Activated CD4-positive, alpha-beta T cell treated with anti-CD3 and anti-CD28 coated beads, Interleukin-2, amount 10 ng/mL, durations not matched to agents 7 days and 5 days (primary cell): ENCODE data around the gene SMIM24. TPM values are rescaled to one million over a fixed set of nuclear protein-coding genes. Genes with fewer than 3 reads are reported as not detected.

Experiments
- CTCF ChIA-PET: fragments of 350-600 bp; sonication (Branson Sonifier 250); formaldehyde crosslinking; loops from one replicate; lab custom pipeline; 2021; ENCODE audit warnings: antibody characterized with exemption; lab: Charles Lee
- POLR2A ChIA-PET: fragments of 350-600 bp; sonication (Branson Sonifier 250); formaldehyde crosslinking; loops from one replicate; lab custom pipeline; 2021; ENCODE audit warnings: antibody characterized with exemption; lab: Charles Lee
- DNase-seq: peaks from one replicate; pipeline ENCODE4 v3.0.0-alpha.2; 2020
- H3K27ac Mint-ChIP-seq: one replicate; pipeline ENCODE4 v1.8.0; 2021; ENCODE audit warnings: mild to moderate bottlenecking, moderate library complexity, mixed read lengths
- H3K27me3 Mint-ChIP-seq: one replicate; pipeline ENCODE4 v1.8.0; 2021; ENCODE audit warnings: mixed read lengths
- H3K36me3 Mint-ChIP-seq: one replicate; pipeline ENCODE4 v1.8.0; 2021; ENCODE audit warnings: low read depth, mixed read lengths
- H3K4me1 Mint-ChIP-seq: one replicate; pipeline ENCODE4 v1.8.0; 2021; ENCODE audit warnings: mixed read lengths
- H3K4me3 Mint-ChIP-seq: one replicate; pipeline ENCODE4 v1.8.0; 2021; ENCODE audit warnings: mild to moderate bottlenecking, moderate library complexity, mixed read lengths
- H3K9me3 Mint-ChIP-seq: one replicate; pipeline ENCODE4 v1.8.0; 2021; ENCODE audit warnings: mixed read lengths
- total RNA-seq, 2 experiments: library from RNA; stranded (reverse); gene quantifications; one replicate each; pipeline ENCODE4 v1.2.3, GENCODE V29; 2021

Gene SMIM24
- total RNA-seq, 2 experiments from 2014 or later = 0.27 to 0.33 TPM

GRCh38 chr19:3483226-3483628 is 2.9 kb upstream of the SMIM24 start, which contains the start of gene SMIM44:
TSS of gene SMIM44 (minus strand) at chr19:3483441. CDS start at chr19:3483403, 38 bp downstream.
- Mint-ChIP-seq H3K4me3 (no peak within 1 kb of the TSS), H3K27me3 (peaks cover 1% of the 10 kb centered on the region), H3K9me3 (no peaks in the 10 kb centered on the region), H3K36me3 (peaks cover 2% of the 10 kb centered on the region), H3K4me1 (peaks cover 10% of the 10 kb centered on the region), H3K27ac (no peak within 1 kb of the TSS)
- CTCF ChIA-PET = interaction anchor here (0.6 to 2.0 kb wide), 4 partner anchors 10 to 397 kb away, joined by 3 to 5 read pairs (median 4); no protein-coding TSS in a partner anchor
- POLR2A ChIA-PET = no interaction called here
- no peak for DNase-seq

- H3K27ac Mint-ChIP-seq = no peak overlapping the region
- ChIA-PET POLR2A (no interaction called here), CTCF (interaction anchor here (0.6 to 2.0 kb wide), 3 partner anchors 10 to 397 kb away, joined by 3 to 5 read pairs (median 4); no protein-coding TSS in a partner anchor)
- H3K9me3 Mint-ChIP-seq = no peaks in the 10 kb centered on the region
- no peak overlapping the region for H3K4me3 Mint-ChIP-seq
- DNase-seq = no peak
- H3K4me1 Mint-ChIP-seq = peaks cover 13% of the 10 kb centered on the region
- H3K27me3 Mint-ChIP-seq = peaks cover 5% of the 10 kb centered on the region
- peaks cover 2% of the 10 kb centered on the region for H3K36me3 Mint-ChIP-seq
These were observed 2.3 kb upstream of the SMIM24 start for GRCh38 chr19:3482507-3483225.

- DNase-seq = no peak
- H3K27ac Mint-ChIP-seq = no peak overlapping the region
- ChIA-PET POLR2A (no interaction called here), CTCF (interaction anchor here (1.3 kb wide), 1 partner anchor 177 kb away, joined by 3 read pairs; no protein-coding TSS in a partner anchor)
- peaks cover 13% of the 10 kb centered on the region for H3K4me1 Mint-ChIP-seq
- no peak overlapping the region for H3K4me3 Mint-ChIP-seq
- peaks cover 5% of the 10 kb centered on the region for H3K27me3 Mint-ChIP-seq
- H3K9me3 Mint-ChIP-seq = no peaks in the 10 kb centered on the region
- H3K36me3 Mint-ChIP-seq = no peaks in the 10 kb centered on the region
These were observed 1.1 kb upstream of the SMIM24 start for GRCh38 chr19:3481241-3482090.

DNA sequence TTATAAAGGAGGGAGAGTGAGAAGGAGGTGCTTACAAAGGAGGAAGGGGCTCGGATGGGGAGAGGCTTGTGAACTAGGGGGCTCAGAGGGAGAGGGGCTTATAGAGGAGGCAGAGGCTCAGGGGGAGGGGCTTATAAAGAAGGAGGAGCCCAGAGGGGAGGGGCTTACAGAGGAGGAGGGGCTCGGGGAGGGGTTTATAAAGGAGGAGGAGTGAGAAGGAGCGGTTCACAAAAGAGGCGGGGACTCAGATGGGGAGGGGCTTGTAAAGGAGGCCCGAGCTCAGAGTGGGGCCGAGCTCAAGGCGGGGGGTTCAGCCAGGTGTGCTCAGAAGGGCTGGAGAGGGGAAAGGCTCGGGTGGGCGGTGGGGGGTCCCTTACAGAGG is 500 bp downstream of the SMIM24 start:
- Mint-ChIP-seq H3K36me3 (no peaks in the 10 kb centered on the region), H3K27me3 (peaks cover 5% of the 10 kb centered on the region), H3K27ac (peak overlapping the region; percentile 36), H3K9me3 (no peaks in the 10 kb centered on the region), H3K4me1 (peaks cover 13% of the 10 kb centered on the region), H3K4me3 (no peak overlapping the region)
- DNase-seq = peak; percentile 53
- CTCF ChIA-PET = interaction anchor here (0.7 to 1.3 kb wide), 4 partner anchors 9 to 23 kb away, joined by 3 to 5 read pairs (median 3); no protein-coding TSS in a partner anchor
- POLR2A ChIA-PET = no interaction called here

DNA sequence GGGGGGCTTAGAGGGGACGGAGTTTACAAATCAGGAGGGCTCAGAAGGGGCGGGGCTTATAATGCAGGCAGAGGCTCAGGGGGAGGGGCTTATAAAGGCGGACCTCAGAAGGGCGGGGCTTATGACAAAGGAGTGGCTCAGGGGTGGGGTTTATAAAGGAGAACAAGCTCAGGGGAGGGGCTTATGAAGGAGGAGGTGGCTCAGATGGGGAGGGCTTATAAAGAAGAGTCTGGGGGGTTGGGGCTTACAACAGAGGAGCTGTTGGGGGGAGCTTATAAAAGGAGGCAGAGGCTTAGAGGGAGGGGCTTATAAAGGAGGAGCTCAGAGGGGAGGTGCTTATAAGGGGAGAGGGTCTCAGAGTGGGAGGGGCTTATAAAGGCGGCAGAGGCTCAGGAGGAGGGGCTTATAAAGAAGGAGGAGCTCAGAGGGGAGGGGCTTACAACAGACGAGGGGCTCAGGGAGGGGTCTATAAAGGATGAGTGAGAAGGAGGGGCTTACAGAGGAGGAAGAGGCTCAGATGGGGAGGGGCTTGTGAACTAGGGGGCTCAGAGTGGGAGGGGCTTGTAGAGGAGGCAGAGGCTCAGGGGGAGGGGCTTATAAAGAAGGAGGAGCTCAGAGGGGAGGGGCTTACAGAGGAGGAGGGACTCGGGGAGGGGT is 1.0 kb downstream of the SMIM24 start:
- ChIA-PET POLR2A (no interaction called here), CTCF (interaction anchor here (0.6 to 1.3 kb wide), 8 partner anchors 9 to 259 kb away, joined by 3 to 5 read pairs (median 4); no protein-coding TSS in a partner anchor)
- Mint-ChIP-seq H3K27ac (no peak overlapping the region), H3K4me1 (peaks cover 13% of the 10 kb centered on the region), H3K36me3 (no peaks in the 10 kb centered on the region), H3K9me3 (no peaks in the 10 kb centered on the region), H3K4me3 (no peak overlapping the region), H3K27me3 (peaks cover 5% of the 10 kb centered on the region)
- DNase-seq = peak; percentile 62

- Mint-ChIP-seq H3K27me3 (peaks cover 5% of the 10 kb centered on the region), H3K4me1 (peaks cover 13% of the 10 kb centered on the region), H3K27ac (peak overlapping the region; percentile 41), H3K4me3 (peak overlapping the region; percentile 45), H3K36me3 (no peaks in the 10 kb centered on the region), H3K9me3 (no peaks in the 10 kb centered on the region)
- ChIA-PET CTCF (interaction anchor here (0.6 to 1.3 kb wide), 5 partner anchors 24 to 260 kb away, joined by 3 to 5 read pairs (median 4); no protein-coding TSS in a partner anchor), POLR2A (no interaction called here)
- DNase-seq = peak; percentile 30
These were observed 1.7 kb downstream of the SMIM24 start for GRCh38 chr19:3478409-3479176.

- H3K4me3 Mint-ChIP-seq = no peak overlapping the region
- peaks cover 13% of the 10 kb centered on the region for H3K4me1 Mint-ChIP-seq
- H3K36me3 Mint-ChIP-seq = no peaks in the 10 kb centered on the region
- H3K27ac Mint-ChIP-seq = no peak overlapping the region
- DNase-seq = no peak
- H3K27me3 Mint-ChIP-seq = peaks cover 5% of the 10 kb centered on the region
- POLR2A ChIA-PET = no interaction called here
- H3K9me3 Mint-ChIP-seq = no peaks in the 10 kb centered on the region
- CTCF ChIA-PET = no interaction called here
These were observed 2.4 kb downstream of the SMIM24 start for GRCh38 chr19:3477951-3478350.

GRCh38 chr19:3477506-3477905 is 2.8 kb downstream of the SMIM24 start:
- no peak overlapping the region for H3K27ac Mint-ChIP-seq
- no peaks in the 10 kb centered on the region for H3K36me3 Mint-ChIP-seq
- H3K4me1 Mint-ChIP-seq = peaks cover 13% of the 10 kb centered on the region
- no peak overlapping the region for H3K4me3 Mint-ChIP-seq
- DNase-seq = no peak
- ChIA-PET POLR2A (no interaction called here), CTCF (no interaction called here)
- no peaks in the 10 kb centered on the region for H3K9me3 Mint-ChIP-seq
- peaks cover 5% of the 10 kb centered on the region for H3K27me3 Mint-ChIP-seq

DNA sequence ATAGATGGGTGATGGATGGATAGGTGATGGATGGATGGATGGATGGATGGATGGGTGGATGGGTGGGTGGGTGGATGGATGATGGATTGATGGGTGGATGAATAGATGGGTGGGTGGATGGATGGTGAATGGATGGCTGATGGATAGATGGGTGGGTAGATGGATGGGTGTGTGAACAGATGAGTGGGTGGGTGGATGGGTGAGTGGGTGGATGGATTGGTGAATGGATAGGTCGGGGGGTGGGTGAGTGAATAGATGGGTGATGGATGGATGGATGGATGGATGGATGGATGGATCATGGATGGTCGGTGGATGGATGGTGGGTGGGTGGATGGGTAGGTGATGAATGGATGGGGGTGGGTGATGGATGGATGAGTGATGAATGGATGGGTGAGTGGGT is 3.5 kb downstream of the SMIM24 start:
- H3K36me3 Mint-ChIP-seq = no peaks in the 10 kb centered on the region
- H3K27ac Mint-ChIP-seq = no peak overlapping the region
- no peaks in the 10 kb centered on the region for H3K9me3 Mint-ChIP-seq
- ChIA-PET POLR2A (no interaction called here), CTCF (interaction anchor here (1.0 kb wide), 1 partner anchor 8 kb away, joined by 4 read pairs; no protein-coding TSS in a partner anchor)
- DNase-seq = no peak
- peaks cover 13% of the 10 kb centered on the region for H3K4me1 Mint-ChIP-seq
- H3K4me3 Mint-ChIP-seq = no peak overlapping the region
- H3K27me3 Mint-ChIP-seq = peaks cover 5% of the 10 kb centered on the region

DNA sequence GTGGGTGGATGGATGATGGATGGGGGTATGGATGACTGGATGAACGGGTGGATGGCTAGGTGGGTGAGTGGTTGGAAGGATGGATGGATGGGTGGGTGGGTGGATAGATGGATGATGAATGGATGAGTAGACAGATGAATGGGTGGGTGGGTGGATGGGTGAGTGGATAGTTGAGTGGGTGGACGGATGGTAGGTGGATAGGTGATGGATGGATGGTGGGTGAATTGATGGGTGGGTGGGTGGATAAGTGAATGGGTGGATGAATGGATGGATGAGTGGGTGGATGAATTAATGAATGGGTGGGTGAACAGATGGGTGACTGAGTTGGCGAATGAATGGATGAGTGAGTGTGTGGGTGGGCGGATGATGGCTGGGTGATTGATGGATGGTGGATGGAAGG is 4.9 kb downstream of the SMIM24 start:
- no peaks in the 10 kb centered on the region for H3K9me3 Mint-ChIP-seq
- peaks cover 13% of the 10 kb centered on the region for H3K4me1 Mint-ChIP-seq
- no peak overlapping the region for H3K4me3 Mint-ChIP-seq
- CTCF ChIA-PET = no interaction called here
- DNase-seq = no peak
- peaks cover 5% of the 10 kb centered on the region for H3K27me3 Mint-ChIP-seq
- H3K27ac Mint-ChIP-seq = no peak overlapping the region
- POLR2A ChIA-PET = no interaction called here
- H3K36me3 Mint-ChIP-seq = no peaks in the 10 kb centered on the region

DNA sequence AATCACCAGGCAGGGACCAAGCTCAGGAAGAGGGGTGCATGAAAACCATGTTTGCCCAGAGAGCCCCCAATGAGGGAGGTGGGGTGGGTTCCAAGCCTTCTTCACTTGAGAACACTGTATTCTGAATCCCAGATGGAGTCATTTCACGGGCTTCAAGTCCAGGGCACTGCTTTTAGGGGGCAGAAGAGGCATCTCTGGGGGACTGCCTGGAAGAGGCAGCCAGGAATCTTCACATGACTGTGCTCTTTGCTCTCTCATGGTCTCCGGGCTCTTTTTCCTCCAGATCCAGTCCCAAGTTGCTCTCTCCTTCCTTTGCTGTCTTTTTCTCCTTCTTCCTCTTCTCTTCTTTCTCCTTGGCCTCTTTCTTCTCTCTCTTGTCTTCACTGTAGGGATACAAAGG is 5.7 kb downstream of the SMIM24 start:
- ChIA-PET CTCF (interaction anchor here (0.6 kb wide), 1 partner anchor 10 kb away, joined by 3 read pairs; no protein-coding TSS in a partner anchor), POLR2A (no interaction called here)
- Mint-ChIP-seq H3K36me3 (no peaks in the 10 kb centered on the region), H3K9me3 (no peaks in the 10 kb centered on the region), H3K27me3 (peaks cover 5% of the 10 kb centered on the region), H3K4me3 (no peak overlapping the region), H3K4me1 (peaks cover 13% of the 10 kb centered on the region), H3K27ac (no peak overlapping the region)
- no peak for DNase-seq

- DNase-seq = no peak
- Mint-ChIP-seq H3K9me3 (no peaks in the 10 kb centered on the region), H3K4me1 (peaks cover 10% of the 10 kb centered on the region), H3K27ac (no peak overlapping the region), H3K36me3 (no peaks in the 10 kb centered on the region), H3K27me3 (peaks cover 5% of the 10 kb centered on the region), H3K4me3 (no peak overlapping the region)
- ChIA-PET CTCF (interaction anchor here (1.6 kb wide), 1 partner anchor 144 kb away, joined by 4 read pairs; no protein-coding TSS in a partner anchor), POLR2A (no interaction called here)
These were observed 6.3 kb downstream of the SMIM24 start for GRCh38 chr19:3474010-3474409.
